CD14-positive monocyte (primary cell): ENCODE results near the gene TBC1D9B. TPM values are rescaled to one million over a fixed set of nuclear protein-coding genes. Genes with fewer than 3 reads are reported as not detected.

Source experiments
- DNase-seq, 3 donors: peaks; one replicate each; pipeline ENCODE4 v3.0.0-alpha.2; 2011 to 2022
- H2AFZ ChIP-seq: 2 replicates; pipeline ENCODE4 v1.6.0; 2012; ENCODE audit warnings: mild to moderate bottlenecking, low read depth, low read length, inconsistent platforms; ENCODE audit not compliant: insufficient read depth, poor library complexity, severe bottlenecking
- H3K27ac ChIP-seq, 2 donors: 1 replicate in 1 of 2; 2 replicates in 1 of 2; pipeline ENCODE4 v1.5.1; 2012 to 2013; ENCODE audit warnings: low read length in 2 of 2, control low read depth in 1 of 2, inconsistent platforms in 1 of 2, low read depth in 1 of 2, mild to moderate bottlenecking in 1 of 2
- H3K27me3 ChIP-seq, 2 donors: one replicate each; pipeline versions ENCODE4 v1.6.0 to v1.6.1; 2011 to 2013; ENCODE audit warnings: low read length in 2 of 2; ENCODE audit not compliant: control insufficient read depth in 2 of 2, insufficient read depth in 2 of 2
- H3K36me3 ChIP-seq, 2 donors: replicated peaks in 1 of 2; 1 replicate in 1 of 2; 2 replicates in 1 of 2; pipeline versions ENCODE4 v1.5.1 to v1.6.1; 2012 to 2013; ENCODE audit warnings: low read length in 2 of 2, control low read depth in 1 of 2, inconsistent platforms in 1 of 2, mild to moderate bottlenecking in 1 of 2; ENCODE audit not compliant: insufficient read depth in 2 of 2, control insufficient read depth in 1 of 2
- H3K4me1 ChIP-seq, 2 donors: 1 replicate in 1 of 2; 2 replicates in 1 of 2; pipeline versions ENCODE4 v1.5.1 to v1.6.1; 2012 to 2013; ENCODE audit warnings: low read length in 2 of 2, control low read depth in 1 of 2, inconsistent platforms in 1 of 2, mild to moderate bottlenecking in 1 of 2, moderate library complexity in 1 of 2; ENCODE audit not compliant: insufficient read depth in 2 of 2, control insufficient read depth in 1 of 2
- H3K4me2 ChIP-seq: replicated peaks from 2 replicates; pipeline ENCODE3; 2012; ENCODE audit warnings: low read length, moderate library complexity, mild to moderate bottlenecking; ENCODE audit not compliant: poor library complexity, severe bottlenecking; ENCODE audit errors: extremely low read depth
- H3K4me3 ChIP-seq, 3 experiments: fragments of 200-600 bp in 1 of 3; sonication (generic) in 1 of 3; replicated peaks in 1 of 3; 1 replicate in 2 of 3; 2 replicates in 1 of 3; pipeline ENCODE4 v1.5.1; 2011 to 2013; ENCODE audit warnings: low read length in 3 of 3, mild to moderate bottlenecking in 3 of 3, control low read depth in 2 of 3, low read depth in 2 of 3, inconsistent platforms in 1 of 3, moderate library complexity in 1 of 3
- H3K79me2 ChIP-seq: 2 replicates; pipeline ENCODE4 v1.6.0; 2012; ENCODE audit warnings: mild to moderate bottlenecking, control low read depth, inconsistent platforms, low read length, moderate library complexity; ENCODE audit not compliant: insufficient read depth
- H3K9ac ChIP-seq: 2 replicates; pipeline ENCODE4 v1.6.0; 2017; ENCODE audit warnings: low read length, mild to moderate bottlenecking; ENCODE audit not compliant: insufficient read depth, poor library complexity, severe bottlenecking
- H3K9me3 ChIP-seq, 2 donors: replicated peaks in 1 of 2; 1 replicate in 1 of 2; 2 replicates in 1 of 2; pipeline versions ENCODE4 v1.5.1 to v1.6.1; 2012 to 2013; ENCODE audit warnings: low read length in 2 of 2, control low read depth in 1 of 2; ENCODE audit not compliant: control insufficient read depth in 1 of 2, insufficient read depth in 1 of 2
- H4K20me1 ChIP-seq: 2 replicates; pipeline ENCODE4 v1.6.0; 2012; ENCODE audit warnings: mild to moderate bottlenecking, low read length, control low read depth, moderate library complexity; ENCODE audit not compliant: insufficient read depth
- H3K27ac Mint-ChIP-seq, 7 donors: one replicate each; pipeline ENCODE4 v1.8.0; 2020; ENCODE audit warnings: mild to moderate bottlenecking in 7 of 7, mixed read lengths in 7 of 7, moderate library complexity in 6 of 7, inconsistent platforms in 2 of 7
- H3K27me3 Mint-ChIP-seq, 3 donors: one replicate each; pipeline ENCODE4 v1.8.0; 2021 to 2022; ENCODE audit warnings: low read depth in 3 of 3, mild to moderate bottlenecking in 3 of 3, mixed read lengths in 3 of 3, moderate library complexity in 3 of 3, inconsistent platforms in 1 of 3
- H3K36me3 Mint-ChIP-seq, 2 donors: one replicate each; pipeline ENCODE4 v1.8.0; 2020; ENCODE audit warnings: mixed read lengths in 2 of 2, inconsistent platforms in 1 of 2, mild to moderate bottlenecking in 1 of 2
- H3K4me1 Mint-ChIP-seq: one replicate; pipeline ENCODE4 v1.8.0; 2020; ENCODE audit warnings: mild to moderate bottlenecking, mixed read lengths
- H3K4me3 Mint-ChIP-seq, 2 donors: one replicate each; pipeline ENCODE4 v1.8.0; 2020; ENCODE audit warnings: mild to moderate bottlenecking in 2 of 2, mixed read lengths in 2 of 2, moderate library complexity in 1 of 2
- H3K9me3 Mint-ChIP-seq, 7 donors: one replicate each; pipeline ENCODE4 v1.8.0; 2020 to 2022; ENCODE audit warnings: mixed read lengths in 7 of 7, mild to moderate bottlenecking in 6 of 7, moderate library complexity in 6 of 7, inconsistent platforms in 2 of 7
- CTCF ChIP-seq: fragments of 200-600 bp; IDR thresholded peaks from one replicate; pipeline ENCODE4 v1.8.0; 2022; ENCODE audit warnings: antibody characterized with exemption, mild to moderate bottlenecking
- WGBS: methylation state at CpG from one replicate; pipeline ENCODE4 v1.1.5; 2013; ENCODE audit warnings: missing lambda C conversion rate; ENCODE audit not compliant: insufficient coverage; 5-methylcytosine and 5-hydroxymethylcytosine counted together
- intact Hi-C, 2 donors: fragments of 100-400 bp; cut with micrococcal nuclease; formaldehyde crosslinking; loops; one replicate each; pipeline versions ENCODE4 v1.15.0 to v1.15.1; 2023
- polyA plus RNA-seq, 3 donors: library from polyadenylated mRNA; depleted of rRNA in 1 of 3; unstranded in 2 of 3; stranded (reverse) in 1 of 3; fragments of 300-500 nt in 2 of 3; fragments of >200 nt in 1 of 3; fragmentation: Illumina TruSeq in 2 of 3; gene quantifications; 1 replicate in 2 of 3; 2 replicates in 1 of 3; pipeline ENCODE4 v1.2.3, GENCODE V29; 2012 to 2021

TBC1D9B gene
- polyA plus RNA-seq, 3 donors, result 13.4 to 116 (median 26.3) TPM

GRCh38 chr5:179858586-179859427 is 48.9 kb downstream of the TBC1D9B start, which contains the start of gene MRNIP:
TSS of gene MRNIP (minus strand) at chr5:179858817. CDS start at chr5:179858796, 21 bp downstream.
- TF ChIP-seq CTCF, result no peak

DNA sequence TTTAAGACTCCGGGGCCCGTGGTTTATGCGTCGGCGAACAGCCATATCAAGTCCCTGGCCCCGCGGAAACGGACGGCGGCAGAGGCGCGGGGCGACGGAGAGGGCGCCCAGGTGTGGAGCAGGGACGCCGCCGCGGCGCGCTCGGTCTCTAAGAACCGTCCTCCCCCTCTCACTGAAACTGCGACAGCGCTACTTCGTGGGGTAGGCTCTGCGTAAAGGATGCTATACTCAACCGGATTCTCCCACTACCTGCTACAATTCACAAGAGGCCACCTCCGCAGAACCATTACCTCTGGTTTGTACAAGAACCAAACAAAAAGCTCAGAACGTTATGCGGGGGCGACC is 49.5 kb downstream of the TBC1D9B start:
- peaks cover 10 to 21% of the 10 kb centered on the region in 2 donors for H3K4me1 ChIP-seq
- no peaks in the 10 kb centered on the region for H4K20me1 ChIP-seq
- Mint-ChIP-seq H3K4me1 (peaks cover 22% of the 10 kb centered on the region), H3K27me3 (peaks cover 0 to 4% (median 3%) of the 10 kb centered on the region in 3 donors), H3K36me3 (peaks cover 10 to 11% of the 10 kb centered on the region in 2 donors), H3K27ac (peak overlapping the region; percentile 1 to 82 (median 66)), H3K4me3 (peak overlapping the region; percentile 95 to 99), H3K9me3 (peaks cover 0 to 6% (median 0%) of the 10 kb centered on the region in 7 donors)
- no peak for TF ChIP-seq CTCF
- H3K27me3 ChIP-seq, result no peaks in the 10 kb centered on the region
- H2AFZ ChIP-seq, result peak overlapping the region; percentile 94
- H3K9me3 ChIP-seq, result no peaks in the 10 kb centered on the region
- peaks cover 7 to 14% of the 10 kb centered on the region in 2 donors for H3K36me3 ChIP-seq
- H3K27ac ChIP-seq, result no peak overlapping the region
- H3K4me2 ChIP-seq, result peak overlapping the region; percentile 89
- 0% methylated on average over 32 of the region's 32 CpGs for WGBS
- H3K79me2 ChIP-seq, result no peaks in the 10 kb centered on the region
- no peak for DNase-seq
- intact Hi-C loops, result no loop called here
- peak overlapping the region; percentile 69 for H3K9ac ChIP-seq
- H3K4me3 ChIP-seq, result peak overlapping the region; percentile 70 to 93 (median 90)

More at GRCh38 chr5:179858586-179859427, 48.9 kb downstream of the TBC1D9B start, which contains the start of gene MRNIP:
- intact Hi-C loops, result no loop called here
- peaks cover 20% of the 10 kb centered on the region for H3K4me1 Mint-ChIP-seq
- peak within 1 kb of the TSS; percentile 89 for H3K4me2 ChIP-seq
- peaks cover 0 to 6% (median 0%) of the 10 kb centered on the region in 7 donors for H3K9me3 Mint-ChIP-seq
- peak within 1 kb of the TSS; percentile 70 to 93 (median 90) for H3K4me3 ChIP-seq
- peaks cover 16 to 17% of the 10 kb centered on the region in 2 donors for H3K36me3 Mint-ChIP-seq
- DNase-seq, result peak; percentile 86 to 92 (median 87)
- peak within 1 kb of the TSS; percentile 13 to 64 for H3K27ac ChIP-seq
- H4K20me1 ChIP-seq, result no peaks in the 10 kb centered on the region
- H3K27ac Mint-ChIP-seq, result peak within 1 kb of the TSS; percentile 69 to 89 (median 80)
- peaks cover 10 to 19% of the 10 kb centered on the region in 2 donors for H3K4me1 ChIP-seq
- H3K4me3 Mint-ChIP-seq, result peak within 1 kb of the TSS; percentile 95 to 99
- H3K9ac ChIP-seq, result peak within 1 kb of the TSS; percentile 69
- H3K79me2 ChIP-seq, result no peaks in the 10 kb centered on the region
- WGBS, result under 1% methylated on average over 79 of the region's 90 CpGs
- peaks cover 13 to 20% of the 10 kb centered on the region in 2 donors for H3K36me3 ChIP-seq
- peaks cover 0 to 4% (median 3%) of the 10 kb centered on the region in 3 donors for H3K27me3 Mint-ChIP-seq
- peak within 1 kb of the TSS; percentile 94 for H2AFZ ChIP-seq
- H3K27me3 ChIP-seq, result no peaks in the 10 kb centered on the region
- no peaks in the 10 kb centered on the region for H3K9me3 ChIP-seq
